Lower leg skin (tissue), 4 donors: Measurements from ENCODE around the gene UPK3BL2. TPM values are rescaled to one million over a fixed set of nuclear protein-coding genes. Genes with fewer than 3 reads are reported as not detected.
"Not testable (repeated sequence)": the region's sequence is repeated elsewhere in the genome, so short reads cannot be mapped to it uniquely, and the experiment has no call there.

Experiments
- DNase-seq, 2 donors: peaks; one replicate each; pipeline ENCODE4 v3.0.0-alpha.2; 2019; ENCODE audit warnings: low spot score in 2 of 2
- H3K4me3 ChIP-seq: fragments of 200-600 bp; sonication (generic); 2 replicates; pipeline ENCODE4 v1.5.1; 2017; ENCODE audit warnings: mild to moderate bottlenecking, low read depth; ENCODE audit not compliant: poor library complexity, severe bottlenecking
- WGBS, 2 donors: methylation state at CpG; one replicate each; pipeline ENCODE4 v1.1.5; 2018; 5-methylcytosine and 5-hydroxymethylcytosine counted together
- intact Hi-C: fragments of 100-400 bp; cut with DNase I; formaldehyde crosslinking; loops from one replicate; pipeline ENCODE4 v1.15.0; 2023; ENCODE audit warnings: low total_unique reads
- total RNA-seq, 4 donors: library from RNA; depleted of rRNA; stranded (reverse); fragments of >200 nt; gene quantifications; one replicate each; pipeline ENCODE4 v1.1.0, GENCODE V29; 2016

UPK3BL2 gene
- total RNA-seq, 4 donors from 2014 or later, result 2.0 to 22.0 (median 5.2) TPM

DNA sequence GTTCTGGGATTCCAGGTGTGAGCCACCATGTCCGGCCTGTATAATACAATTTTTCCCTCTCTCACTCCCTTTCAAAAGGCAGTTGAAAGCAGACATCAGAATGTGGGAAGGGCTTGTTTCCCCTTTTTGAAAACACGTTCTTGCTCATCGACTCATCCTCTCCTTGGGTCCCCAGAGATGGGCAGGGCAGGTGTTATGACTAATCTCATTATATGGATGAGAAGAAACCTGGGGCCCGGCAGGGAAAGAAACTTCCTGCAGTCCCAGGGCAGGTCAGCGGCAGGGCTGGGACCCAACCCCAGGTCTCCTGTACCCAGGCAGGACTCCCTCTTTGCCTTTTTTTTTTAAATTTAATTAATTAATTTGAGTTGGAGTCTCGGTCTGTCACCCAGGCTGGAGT is 2.9 kb upstream of the UPK3BL2 start:
- intact Hi-C loops, H3K4me3 ChIP-seq, DNase-seq: not testable (repeated sequence)
- 72% methylated on average over 2 of the region's 6 CpGs; no CpG with 5 or more reads in 1 of the 2 donors for WGBS, 2 donors

DNA sequence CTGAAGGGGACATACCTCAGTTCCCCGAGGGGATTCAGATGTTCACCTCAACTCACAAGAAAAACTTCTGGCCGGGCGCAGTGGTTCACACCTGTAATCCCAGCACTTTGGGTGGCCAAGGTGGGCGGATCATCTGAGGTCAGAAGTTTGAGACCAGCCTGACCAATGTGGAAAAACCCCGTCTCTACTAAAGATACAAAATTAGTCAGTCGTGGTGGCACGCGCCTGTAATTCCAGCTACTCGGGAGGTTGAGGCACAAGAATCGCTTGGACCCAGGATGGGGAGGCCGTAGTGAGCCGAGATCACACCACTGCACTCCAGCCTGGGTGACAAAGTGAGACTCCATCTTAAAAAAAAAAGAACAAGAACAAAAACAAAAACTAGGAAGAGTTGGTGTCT is 1.8 kb upstream of the UPK3BL2 start:
- 97% methylated on average over 5 of the region's 12 CpGs; no CpG with 5 or more reads in 1 of the 2 donors for WGBS, 2 donors
- intact Hi-C loops, DNase-seq, H3K4me3 ChIP-seq: not testable (repeated sequence)

DNA sequence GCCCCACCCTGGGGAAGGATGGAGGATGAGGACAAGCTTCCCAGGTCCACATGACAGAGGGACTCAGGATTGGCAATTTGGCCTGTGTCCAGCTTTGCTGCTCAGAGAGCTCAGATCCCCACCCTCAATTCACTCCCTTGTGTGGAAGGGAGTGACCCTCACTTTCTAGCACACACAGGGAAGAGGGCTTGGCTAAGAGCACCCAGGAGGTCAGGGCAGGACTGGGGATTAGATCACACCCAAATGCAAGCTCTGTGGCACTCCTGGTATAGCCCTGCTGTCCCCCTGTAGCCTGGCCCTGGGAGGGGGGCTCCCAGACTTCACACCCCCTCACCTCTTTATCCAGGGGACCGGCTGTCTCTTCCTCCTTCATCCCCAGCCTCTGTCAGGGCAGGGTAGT is 876 bp upstream of the UPK3BL2 start:
- DNase-seq, H3K4me3 ChIP-seq, intact Hi-C loops: not testable (repeated sequence)
- WGBS, 2 donors, result 100% methylated on average over 1 of the region's 1 CpG; no CpG with 5 or more reads in 1 of the 2 donors

- 86% methylated on average over 6 of the region's 11 CpGs; no CpG with 5 or more reads in 1 of the 2 donors for WGBS, 2 donors
- intact Hi-C loops, H3K4me3 ChIP-seq, DNase-seq: not testable (repeated sequence)
Observed at GRCh38 chr7:102542771-102543170, 725 bp downstream of the UPK3BL2 start.

- intact Hi-C loops, DNase-seq, H3K4me3 ChIP-seq: not testable (repeated sequence)
- WGBS, 2 donors, result no CpG with 5 or more reads among the region's 8 CpGs
Observed at GRCh38 chr7:102542083-102542482, 1.4 kb downstream of the UPK3BL2 start.

DNA sequence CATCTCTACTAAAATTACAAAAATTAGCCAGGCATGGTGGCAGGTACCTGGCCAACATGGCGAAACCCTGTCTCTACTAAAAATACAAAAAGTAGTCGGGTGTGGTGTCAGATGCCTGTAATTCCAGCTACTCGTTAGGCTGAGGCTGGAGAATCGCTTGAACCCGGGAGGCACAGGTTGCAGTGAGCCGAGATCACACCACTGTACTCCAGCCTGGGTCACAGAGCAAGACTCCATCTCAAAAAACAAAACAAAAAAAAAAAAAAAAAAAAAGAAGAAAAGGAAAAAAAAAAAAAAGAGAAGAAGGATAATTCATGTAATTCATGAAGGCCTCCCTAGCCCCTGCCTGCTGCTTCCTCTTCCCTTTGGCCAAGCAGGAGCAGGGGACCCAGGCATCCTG is 2.9 kb downstream of the UPK3BL2 start:
- WGBS, 2 donors, result 86% methylated on average over 5 of the region's 6 CpGs; no CpG with 5 or more reads in 1 of the 2 donors
- H3K4me3 ChIP-seq, DNase-seq, intact Hi-C loops: not testable (repeated sequence)

- DNase-seq, intact Hi-C loops, H3K4me3 ChIP-seq: not testable (repeated sequence)
- WGBS, 2 donors, result 62 to 85% methylated on average over 2 to 5 of the region's 8 CpGs
Observed at GRCh38 chr7:102535062-102535615, 8.4 kb downstream of the UPK3BL2 start.

DNA sequence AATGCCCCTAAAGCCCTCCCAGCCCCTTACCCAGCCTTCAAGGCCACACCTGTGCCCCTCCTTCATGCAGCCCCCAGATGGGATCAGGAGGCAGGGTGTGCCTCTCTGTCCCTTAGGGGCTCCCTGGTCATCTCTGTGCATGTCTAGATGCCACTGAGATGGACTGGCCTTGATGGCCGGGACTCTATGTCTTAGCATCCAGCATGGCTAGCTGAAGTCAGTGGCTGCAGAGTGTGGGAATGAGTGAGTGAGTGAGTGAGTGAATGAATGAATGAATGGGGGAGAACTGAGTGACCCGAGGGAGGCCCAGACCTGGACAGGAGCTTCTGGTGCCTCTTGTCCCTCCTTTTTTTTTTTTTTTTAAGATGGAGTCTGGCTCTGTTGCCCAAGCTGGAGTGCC is 11.4 kb downstream of the UPK3BL2 start:
- intact Hi-C loops, H3K4me3 ChIP-seq, DNase-seq: not testable (repeated sequence)
- 96 to 98% methylated on average over 2 of the region's 2 CpGs for WGBS, 2 donors

GRCh38 chr7:102531583-102531982 is 11.9 kb downstream of the UPK3BL2 start:
- intact Hi-C loops, result not testable (repeated sequence)
- DNase-seq, result peak in 1 of 2 donors; percentile 30

DNA sequence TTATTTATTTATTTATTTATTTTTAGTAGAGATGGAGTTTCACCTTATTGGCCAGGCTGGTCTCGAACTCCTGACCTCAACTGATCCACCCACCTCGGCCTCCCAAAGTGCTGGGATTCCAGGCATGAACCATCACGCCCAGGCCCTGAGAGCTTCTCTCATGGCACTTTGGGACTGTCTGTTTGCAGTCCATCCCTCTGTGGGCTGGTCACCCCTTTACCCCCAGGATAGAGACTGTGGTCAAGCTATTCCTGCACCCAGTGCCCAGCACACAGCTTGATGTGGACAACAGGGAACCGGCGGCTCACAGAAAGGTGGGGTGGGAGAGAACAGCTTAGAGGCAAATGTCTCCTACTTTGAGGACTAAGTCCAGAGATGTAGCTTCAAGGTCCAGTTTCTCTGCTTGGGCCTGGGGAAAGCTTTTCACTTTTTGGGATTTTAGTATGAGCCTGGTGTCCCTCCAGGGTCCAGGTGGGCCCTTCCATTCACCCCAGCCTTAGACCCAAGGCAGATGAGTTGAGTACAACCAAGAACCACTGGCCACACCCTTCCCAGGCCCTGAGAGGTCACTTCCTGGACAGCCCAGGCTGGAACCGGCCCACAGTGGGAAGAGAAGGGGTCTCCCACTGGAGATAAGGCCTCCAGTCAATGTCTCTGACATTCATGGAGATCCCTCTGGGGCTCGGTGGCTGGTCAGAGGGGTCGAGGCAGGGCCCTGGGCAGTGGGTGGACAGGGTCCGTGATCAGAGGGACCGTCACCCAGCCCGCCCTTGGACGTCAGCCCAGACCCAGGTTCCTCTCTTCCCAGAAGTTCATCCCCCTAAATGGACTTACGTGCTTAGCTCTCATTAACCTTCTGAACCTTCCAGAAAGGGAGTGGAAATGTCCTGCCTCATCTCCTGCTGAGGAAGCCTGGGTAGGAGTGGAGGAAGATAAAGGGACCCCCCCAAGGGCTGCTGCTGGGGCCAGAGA is 15.4 kb downstream of the UPK3BL2 start:
- peak in 1 of 2 donors; percentile 50 for DNase-seq
- H3K4me3 ChIP-seq, intact Hi-C loops: not testable (repeated sequence)
- 71% methylated on average over 1 of the region's 13 CpGs; no CpG with 5 or more reads in 1 of the 2 donors for whole genome bisulfite sequencing, 2 donors

More at GRCh38 chr7:102531583-102531982, 11.9 kb downstream of the UPK3BL2 start:
- not testable (repeated sequence) for H3K4me3 ChIP-seq
- whole genome bisulfite sequencing, 2 donors, result no CpG with 5 or more reads among the region's 7 CpGs

DNA sequence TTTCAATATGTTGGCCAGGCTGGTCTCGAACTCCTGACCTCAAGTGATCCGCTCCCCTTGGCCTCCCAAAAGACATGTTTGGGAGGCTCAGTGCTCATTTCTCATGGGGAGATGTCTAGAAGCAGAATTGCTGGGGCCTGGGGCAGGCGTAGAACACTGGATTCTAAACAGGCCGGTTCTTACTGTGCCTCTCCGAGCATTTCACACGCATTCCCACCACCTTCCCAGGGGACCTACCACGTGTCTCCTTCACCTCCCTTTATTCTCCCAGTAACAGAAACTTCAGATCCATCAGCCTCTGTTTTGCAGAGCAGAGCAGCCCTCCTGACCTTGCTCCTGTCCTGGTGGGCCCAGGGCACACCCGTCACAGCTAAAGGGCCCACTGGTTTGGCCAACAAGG is 16.3 kb downstream of the UPK3BL2 start:
- intact Hi-C loops, DNase-seq, H3K4me3 ChIP-seq: not testable (repeated sequence)
- 60 to 100% methylated on average over 1 of the region's 8 CpGs for WGBS, 2 donors

- 40% methylated on average over 1 of the region's 2 CpGs; no CpG with 5 or more reads in 1 of the 2 donors for WGBS, 2 donors
Observed at GRCh38 chr7:102524803-102525202, 18.7 kb downstream of the UPK3BL2 start.

DNA sequence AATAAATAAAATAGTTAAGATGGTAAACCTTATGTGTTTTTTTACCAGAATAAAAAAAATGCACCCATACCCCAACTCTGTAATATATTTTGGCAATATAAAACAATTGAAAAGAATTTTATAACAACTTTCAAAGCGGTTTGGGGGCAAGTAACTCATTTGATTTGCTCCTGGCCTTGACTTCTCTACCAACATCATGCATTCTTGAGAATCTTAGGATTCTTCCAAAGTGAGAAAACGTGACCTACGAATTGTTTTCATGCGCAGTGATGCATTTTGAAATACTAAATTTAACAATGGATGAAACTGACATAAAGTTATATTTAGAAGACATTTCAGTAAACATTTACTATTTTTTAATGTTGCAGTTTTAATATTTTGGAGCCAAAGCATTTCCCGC is 22.7 kb downstream of the UPK3BL2 start:
- H3K4me3 ChIP-seq, DNase-seq, intact Hi-C loops: not testable (repeated sequence)
- no CpG with 5 or more reads among the region's 5 CpGs for WGBS, 2 donors

More at GRCh38 chr7:102524803-102525202, 18.7 kb downstream of the UPK3BL2 start:
- peak in 1 of 2 donors; percentile 70 for DNase-seq
- intact Hi-C loops, H3K4me3 ChIP-seq: not testable (repeated sequence)

DNA sequence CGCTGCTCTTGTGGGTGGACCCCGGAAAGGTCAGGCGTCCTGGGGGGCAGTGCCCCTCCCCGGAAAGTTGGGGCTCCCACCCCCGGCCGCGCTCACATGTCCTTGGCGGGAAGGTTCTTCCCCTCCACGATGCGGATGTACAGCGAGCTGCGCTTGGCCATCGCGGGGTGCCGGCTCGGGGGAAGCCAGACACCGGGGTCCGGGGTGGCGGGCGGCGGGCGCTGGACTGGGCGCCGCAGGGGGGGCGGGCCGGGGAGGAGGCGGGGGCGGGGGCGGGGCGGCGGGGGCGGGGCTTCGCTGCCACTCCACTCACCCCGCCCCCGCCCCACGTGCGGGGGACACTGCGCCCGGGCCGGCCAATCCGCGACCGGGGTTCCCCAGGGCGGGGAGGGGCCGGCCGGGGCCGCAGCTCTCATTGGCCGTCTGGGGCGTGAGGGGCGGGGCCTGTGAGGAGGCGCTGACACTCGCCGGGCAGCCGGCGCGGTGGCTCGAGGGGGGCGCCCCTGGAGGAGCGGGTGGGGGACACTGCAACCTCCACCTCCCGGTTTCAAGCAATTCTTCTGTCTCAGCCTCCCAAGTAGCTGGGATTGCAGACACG is 25.8 kb downstream of the UPK3BL2 start, which contains the start of gene RASA4B:
RASA4B (minus strand) TSS at position 228 of the 598 bp plus-strand sequence; CDS start at position 161, 67 bp downstream.
- intact Hi-C loops, H3K4me3 ChIP-seq: not testable (repeated sequence)
- DNase-seq, result peak in 1 of 2 donors; percentile 53
- WGBS, 2 donors, result no CpG with 5 or more reads among the region's 61 CpGs
